Brain microvascular endothelial cell (primary cell): ENCODE measurements around the gene CLDN5.

Source experiments
- DNase-seq: peaks from one replicate; pipeline ENCODE4 v3.0.0-alpha.2; 2020
- H3K27ac ChIP-seq: fragments of 250-450 bp; sonication (Bioruptor Pico); 2 replicates; pipeline ENCODE4 v1.5.1; 2020; ENCODE audit warnings: mild to moderate bottlenecking, moderate library complexity
- H3K27me3 ChIP-seq: fragments of 250-450 bp; sonication (Bioruptor Pico); replicated peaks from 2 replicates; pipeline ENCODE4 v1.5.1; 2020; ENCODE audit warnings: mild to moderate bottlenecking
- H3K36me3 ChIP-seq: fragments of 250-450 bp; sonication (Bioruptor Pico); replicated peaks from 2 replicates; pipeline ENCODE4 v1.5.1; 2020; ENCODE audit warnings: mild to moderate bottlenecking
- H3K4me3 ChIP-seq: 2 replicates; pipeline ENCODE4 v1.5.1; 2011; ENCODE audit warnings: low read depth, mild to moderate bottlenecking, control low read depth, low read length, moderate library complexity
- CTCF ChIP-seq: IDR thresholded peaks from 2 replicates; pipeline ENCODE4 v1.5.1; 2011; ENCODE audit warnings: low read depth, mild to moderate bottlenecking, moderate library complexity, low read length, control low read depth, inconsistent platforms; ENCODE audit errors: missing control alignments
- in situ Hi-C: cut with HindIII; loops from 2 replicates; pipeline ENCODE4 v1.10.0; 2017; ENCODE audit warnings: low sequenced_read_pairs, low pct_ligation_motif_present

Gene CLDN5

GRCh38 chr22:19559956-19560355 lies 35.7 kb upstream of the CLDN5 start:
- H3K27me3 ChIP-seq = no peaks in the 10 kb centered on the region
- no peaks in the 10 kb centered on the region for H3K36me3 ChIP-seq
- in situ Hi-C loops = no loop called here
- no peak for DNase-seq
- TF ChIP-seq CTCF = no peak
- H3K4me3 ChIP-seq = no peak overlapping the region
- H3K27ac ChIP-seq = no peak overlapping the region

GRCh38 chr22:19559324-19559811 lies 35.2 kb upstream of the CLDN5 start:
- H3K36me3 ChIP-seq = no peaks in the 10 kb centered on the region
- H3K27me3 ChIP-seq = no peaks in the 10 kb centered on the region
- no peak overlapping the region for H3K4me3 ChIP-seq
- no peak overlapping the region for H3K27ac ChIP-seq
- no peak for DNase-seq
- in situ Hi-C loops = no loop called here
- TF ChIP-seq CTCF = no peak

- no peak for TF ChIP-seq CTCF
- in situ Hi-C loops = no loop called here
These were observed 32.8 kb upstream of the CLDN5 start for GRCh38 chr22:19556963-19557545.

GRCh38 chr22:19555651-19556050 lies 31.4 kb upstream of the CLDN5 start:
- Histone ChIP-seq H3K27me3 (no peaks in the 10 kb centered on the region), H3K27ac (no peak overlapping the region)
- in situ Hi-C loops = no loop called here

More at GRCh38 chr22:19556963-19557545, 32.8 kb upstream of the CLDN5 start:
- Histone ChIP-seq H3K27me3 (no peaks in the 10 kb centered on the region), H3K4me3 (no peak overlapping the region), H3K36me3 (no peaks in the 10 kb centered on the region), H3K27ac (no peak overlapping the region)
- no peak for DNase-seq

GRCh38 chr22:19554834-19555404 lies 30.7 kb upstream of the CLDN5 start:
- Histone ChIP-seq H3K36me3 (no peaks in the 10 kb centered on the region), H3K27ac (no peak overlapping the region), H3K4me3 (no peak overlapping the region), H3K27me3 (no peaks in the 10 kb centered on the region)
- peak; percentile 42 for TF ChIP-seq CTCF
- peak; percentile 16 for DNase-seq
- in situ Hi-C loops = no loop called here

More at GRCh38 chr22:19555651-19556050, 31.4 kb upstream of the CLDN5 start:
- no peak overlapping the region for H3K4me3 ChIP-seq
- H3K36me3 ChIP-seq = no peaks in the 10 kb centered on the region
- no peak for DNase-seq
- no peak for TF ChIP-seq CTCF
